H9 (cell line): ENCODE measurements around the gene RABGAP1. TPM values are rescaled to one million over a fixed set of nuclear protein-coding genes. Genes with fewer than 3 reads are reported as not detected.

ENCODE experiments used
- DNase-seq: peaks from one replicate; pipeline ENCODE4 v3.0.0-alpha.2; 2017
- H2AFZ ChIP-seq: one replicate; pipeline ENCODE4 v1.6.1; 2013; ENCODE audit warnings: mild to moderate bottlenecking, low read length, control low read depth, moderate library complexity
- H2AK5ac ChIP-seq: 2 replicates; pipeline ENCODE4 v1.6.1; 2013; ENCODE audit warnings: low read length, control low read depth, mixed read lengths; ENCODE audit not compliant: insufficient read length
- H2BK120ac ChIP-seq: one replicate; pipeline ENCODE4 v1.6.1; 2013; ENCODE audit warnings: low read depth, mild to moderate bottlenecking, low read length, control low read depth, inconsistent platforms; ENCODE audit not compliant: poor library complexity, severe bottlenecking
- H2BK12ac ChIP-seq: 2 replicates; pipeline ENCODE4 v1.6.1; 2013; ENCODE audit warnings: low read length, control low read depth, mixed read lengths, low read depth; ENCODE audit not compliant: insufficient read length
- H2BK15ac ChIP-seq: 2 replicates; pipeline ENCODE4 v1.6.1; 2013; ENCODE audit warnings: low read depth, low read length, control low read depth
- H2BK20ac ChIP-seq: one replicate; pipeline ENCODE4 v1.6.1; 2013; ENCODE audit warnings: low read depth, mild to moderate bottlenecking, low read length, control low read depth, inconsistent platforms; ENCODE audit not compliant: poor library complexity, severe bottlenecking
- H2BK5ac ChIP-seq: 2 replicates; pipeline ENCODE4 v1.6.1; 2013; ENCODE audit warnings: low read length, control low read depth, mixed read lengths; ENCODE audit not compliant: insufficient read length
- H3K14ac ChIP-seq: 2 replicates; pipeline ENCODE4 v1.6.1; 2013; ENCODE audit warnings: low read length, control low read depth; ENCODE audit not compliant: insufficient read depth
- H3K18ac ChIP-seq: 2 replicates; pipeline ENCODE4 v1.6.1; 2013; ENCODE audit warnings: low read depth, mild to moderate bottlenecking, mixed read lengths, low read length, control low read depth; ENCODE audit not compliant: insufficient read length
- H3K23ac ChIP-seq: 2 replicates; pipeline ENCODE4 v1.6.1; 2013; ENCODE audit warnings: low read length, control low read depth, mixed read lengths, low read depth; ENCODE audit not compliant: insufficient read length
- H3K23me2 ChIP-seq: 2 replicates; pipeline ENCODE4 v1.6.1; 2013; ENCODE audit warnings: low read depth, mild to moderate bottlenecking, mixed read lengths, low read length, control low read depth; ENCODE audit not compliant: insufficient read length, poor library complexity, severe bottlenecking
- H3K27ac ChIP-seq: 2 replicates; pipeline ENCODE4 v1.5.1; 2013; ENCODE audit warnings: low read length, control low read depth, mixed read lengths, low read depth; ENCODE audit not compliant: insufficient read length
- H3K27me3 ChIP-seq: 2 replicates; pipeline ENCODE4 v1.6.1; 2013; ENCODE audit warnings: low read length, control low read depth, inconsistent platforms; ENCODE audit not compliant: insufficient read depth
- H3K4ac ChIP-seq: 2 replicates; pipeline ENCODE4 v1.6.1; 2013; ENCODE audit warnings: low read depth, mild to moderate bottlenecking, control low read depth, inconsistent platforms, low read length, moderate library complexity
- H3K4me1 ChIP-seq: 2 replicates; pipeline ENCODE4 v1.6.1; 2013; ENCODE audit warnings: low read length, control low read depth, inconsistent platforms; ENCODE audit not compliant: insufficient read depth
- H3K4me2 ChIP-seq: 2 replicates; pipeline ENCODE4 v1.6.1; 2013; ENCODE audit warnings: low read length, control low read depth, mixed read lengths; ENCODE audit not compliant: insufficient read length, insufficient read depth
- H3K56ac ChIP-seq: 2 replicates; pipeline ENCODE4 v1.6.1; 2013; ENCODE audit warnings: low read depth, mild to moderate bottlenecking, mixed read lengths, low read length, control low read depth; ENCODE audit not compliant: insufficient read length
- H3K79me1 ChIP-seq: 2 replicates; pipeline ENCODE4 v1.6.1; 2013; ENCODE audit warnings: low read depth, mild to moderate bottlenecking, moderate library complexity, low read length, control low read depth, inconsistent platforms; ENCODE audit not compliant: insufficient read depth, poor library complexity, severe bottlenecking
- H3K79me2 ChIP-seq: 2 replicates; pipeline ENCODE4 v1.6.1; 2013; ENCODE audit warnings: low read length, control low read depth, inconsistent platforms; ENCODE audit not compliant: insufficient read depth
- H3K9ac ChIP-seq: 2 replicates; pipeline ENCODE4 v1.6.1; 2013; ENCODE audit warnings: low read length, control low read depth, mixed read lengths; ENCODE audit not compliant: insufficient read length; ENCODE audit errors: extremely low read depth
- H3K9me3 ChIP-seq: one replicate; pipeline ENCODE4 v1.6.1; 2013; ENCODE audit warnings: low read depth, low read length, inconsistent platforms; ENCODE audit not compliant: control insufficient read depth
- H3T11ph ChIP-seq: one replicate; pipeline ENCODE4 v1.6.1; 2013; ENCODE audit warnings: mild to moderate bottlenecking, low read length, control low read depth, inconsistent platforms
- H4K20me1 ChIP-seq: one replicate; pipeline ENCODE4 v1.6.1; 2013; ENCODE audit not compliant: control insufficient read depth, insufficient read length, insufficient read depth
- H4K5ac ChIP-seq: 2 replicates; pipeline ENCODE4 v1.6.1; 2013; ENCODE audit warnings: low read depth, mild to moderate bottlenecking, mixed read lengths, low read length, control low read depth; ENCODE audit not compliant: insufficient read length
- H4K8ac ChIP-seq: replicated peaks from 2 replicates; pipeline ENCODE4 v1.6.1; 2013; ENCODE audit warnings: low read length, control low read depth, mixed read lengths, low read depth; ENCODE audit not compliant: insufficient read length
- H4K91ac ChIP-seq: 2 replicates; pipeline ENCODE4 v1.6.1; 2013; ENCODE audit warnings: low read depth, mild to moderate bottlenecking, moderate library complexity, mixed read lengths, low read length, control low read depth; ENCODE audit not compliant: insufficient read length
- H3K27ac Mint-ChIP-seq, 3 experiments: 2 replicates in 2 of 3; 3 replicates in 1 of 3; pipeline ENCODE4 v1.8.0; 2020 to 2021; ENCODE audit warnings: mixed read lengths in 3 of 3, mild to moderate bottlenecking in 1 of 3, moderate library complexity in 1 of 3
- H3K27me3 Mint-ChIP-seq: 2 replicates; pipeline ENCODE4 v1.8.0; 2021; ENCODE audit warnings: low read depth, mild to moderate bottlenecking, moderate library complexity, mixed read lengths
- H3K36me3 Mint-ChIP-seq, 3 experiments: 2 replicates in 2 of 3; 3 replicates in 1 of 3; pipeline ENCODE4 v1.8.0; 2020 to 2021; ENCODE audit warnings: low read depth in 3 of 3, mixed read lengths in 3 of 3; ENCODE audit not compliant: insufficient read depth in 1 of 3
- H3K4me1 Mint-ChIP-seq, 2 experiments: 2 replicates each; pipeline ENCODE4 v1.8.0; 2020; ENCODE audit warnings: mixed read lengths in 2 of 2
- H3K4me3 Mint-ChIP-seq, 2 experiments: 2 replicates in 1 of 2; 3 replicates in 1 of 2; pipeline ENCODE4 v1.8.0; 2020 to 2021; ENCODE audit warnings: mild to moderate bottlenecking in 2 of 2, mixed read lengths in 2 of 2, moderate library complexity in 1 of 2
- H3K9me3 Mint-ChIP-seq, 2 experiments: 2 replicates in 1 of 2; 3 replicates in 1 of 2; pipeline ENCODE4 v1.8.0; 2020; ENCODE audit warnings: mild to moderate bottlenecking in 2 of 2, mixed read lengths in 2 of 2, moderate library complexity in 1 of 2
- CTCF ChIP-seq: fragments of 200-600 bp; sonication (generic); conservative IDR thresholded peaks from 3 replicates; pipeline ENCODE4 v1.8.0; 2021; ENCODE audit warnings: antibody characterized with exemption, mild to moderate bottlenecking
- WGBS: extraction: QIAGEN DNeasy Blood & Tissue Kit; methylation state at CpG from one replicate; pipeline ENCODE4 v1.1.7; 2013; ENCODE audit warnings: missing lambda C conversion rate, low lambda C conversion rate, mixed read lengths; ENCODE audit not compliant: insufficient read length; ENCODE audit errors: extremely low coverage; 5-methylcytosine and 5-hydroxymethylcytosine counted together
- total RNA-seq: library from RNA; stranded (reverse); gene quantifications from 2 replicates; pipeline ENCODE4 v1.2.1, GENCODE V29; 2021

RABGAP1 gene
- total RNA-seq, 1 experiment from 2014 or later, result 31.6 TPM

- no CpG with 5 or more reads among the region's 10 CpGs for WGBS
- TF ChIP-seq CTCF, result peak; percentile 33; the same call in 2 of the 3 replicates
- H2BK120ac ChIP-seq, result no peak overlapping the region
- Mint-ChIP-seq H3K36me3 (peaks cover 0 to 5% (median 3%) of the 10 kb centered on the region in 3 experiments; a peak in 2 of 7 replicates), H3K4me1 (peaks cover 7 to 8% of the 10 kb centered on the region in 2 experiments), H3K27ac (no peak overlapping the region), H3K27me3 (no peaks in the 10 kb centered on the region), H3K9me3 (no peaks in the 10 kb centered on the region), H3K4me3 (no peak overlapping the region)
- H3K4me2 ChIP-seq, result peak overlapping the region; percentile 78
- H2AFZ ChIP-seq, result no peak overlapping the region
- H3K27me3 ChIP-seq, result no peaks in the 10 kb centered on the region
- no peaks in the 10 kb centered on the region for H3K9me3 ChIP-seq
- H4K20me1 ChIP-seq, result no peaks in the 10 kb centered on the region
- no peak overlapping the region for H3K4ac ChIP-seq
- H2BK15ac ChIP-seq, result no peak overlapping the region
- H3K79me1 ChIP-seq, result no peaks in the 10 kb centered on the region
- H2BK5ac ChIP-seq, result no peak overlapping the region
- H3K27ac ChIP-seq, result no peak overlapping the region
- H3T11ph ChIP-seq, result no peak overlapping the region
- H2BK20ac ChIP-seq, result no peak overlapping the region
- H3K14ac ChIP-seq, result peak overlapping the region; percentile 79
- no peak overlapping the region for H4K8ac ChIP-seq
- H3K23ac ChIP-seq, result no peak overlapping the region
- no peak for DNase-seq
- no peak overlapping the region for H4K5ac ChIP-seq
- no peak overlapping the region for H3K18ac ChIP-seq
- no peak overlapping the region for H3K56ac ChIP-seq
- H4K91ac ChIP-seq, result no peak overlapping the region
- H2BK12ac ChIP-seq, result no peak overlapping the region
- no peak overlapping the region for H2AK5ac ChIP-seq
- H3K9ac ChIP-seq, result peak overlapping the region; percentile 66
- no peaks in the 10 kb centered on the region for H3K4me1 ChIP-seq
- peaks cover 21% of the 10 kb centered on the region for H3K79me2 ChIP-seq
- peaks cover 7% of the 10 kb centered on the region for H3K23me2 ChIP-seq
Measured at GRCh38 chr9:122930541-122931225, 10.1 kb upstream of the RABGAP1 start.
